SK-N-SH (cell line): Measurements from ENCODE around the gene USH1C. TPM values are rescaled to one million over a fixed set of nuclear protein-coding genes. Genes with fewer than 3 reads are reported as not detected.

Experiments
- CTCF ChIA-PET: fragments of 300-600, 350-600 bp; formaldehyde crosslinking; extraction: SDS; loops from one replicate; lab custom pipeline; 2021; lab: Yijun Ruan, JAX
- POLR2A ChIA-PET: fragments of 350-600 bp; sonication (Branson Sonifier 250); formaldehyde crosslinking; extraction: SDS; loops from one replicate; lab custom pipeline; 2020; ENCODE audit warnings: antibody characterized with exemption, inconsistent platforms; lab: Yijun Ruan, JAX
- DNase-seq: peaks from one replicate; pipeline ENCODE4 v3.0.0; 2012
- H2AFZ ChIP-seq: fragments of 200-600 bp; sonication (generic); 2 replicates; pipeline ENCODE4 v1.8.1; 2016; ENCODE audit warnings: antibody characterized with exemption, mild to moderate bottlenecking, low read depth
- H3F3A ChIP-seq: fragments of 200-600 bp; sonication (generic); replicated peaks from 2 replicates; pipeline ENCODE3; 2016; ENCODE audit warnings: antibody characterized with exemption, mild to moderate bottlenecking; ENCODE audit not compliant: insufficient read depth
- H3K27ac ChIP-seq, 2 experiments: fragments of 200-500 bp in 1 of 2; fragments of 200-600 bp in 1 of 2; sonication (Bioruptor generic) in 1 of 2; sonication (generic), shearing (Covaris generic) in 1 of 2; 2 replicates each; pipeline versions ENCODE4 v1.5.1 to v1.6.1; 2014 to 2016; ENCODE audit warnings: low read depth in 2 of 2, inconsistent platforms in 1 of 2, low read length in 1 of 2, mild to moderate bottlenecking in 1 of 2, mixed read lengths in 1 of 2
- H3K27me3 ChIP-seq: fragments of 200-600 bp; sonication (generic), shearing (Covaris generic); 2 replicates; pipeline ENCODE4 v1.6.1; 2016; ENCODE audit warnings: mixed run types; ENCODE audit not compliant: insufficient read depth
- H3K36me3 ChIP-seq, 2 experiments: fragments of 200-500 bp in 1 of 2; fragments of 200-600 bp in 1 of 2; sonication (Bioruptor generic) in 1 of 2; sonication (generic) in 1 of 2; replicated peaks in 1 of 2; 2 replicates each; pipeline versions ENCODE3 to v1.5.1; 2014 to 2016; ENCODE audit warnings: low read length in 1 of 2, mild to moderate bottlenecking in 1 of 2; ENCODE audit not compliant: insufficient read depth in 2 of 2, control insufficient read depth in 1 of 2
- H3K4me1 ChIP-seq, 2 experiments: fragments of 200-500 bp in 1 of 2; fragments of 200-600 bp in 1 of 2; sonication (Bioruptor generic) in 1 of 2; sonication (generic), shearing (Covaris generic) in 1 of 2; 2 replicates each; pipeline versions ENCODE4 v1.5.1 to v1.6.1; 2014 to 2016; ENCODE audit warnings: low read depth in 1 of 2, low read length in 1 of 2, mixed run types in 1 of 2; ENCODE audit not compliant: insufficient read depth in 2 of 2, control insufficient read depth in 1 of 2
- H3K4me2 ChIP-seq: fragments of 200-600 bp; sonication (generic), shearing (Covaris generic); 2 replicates; pipeline ENCODE4 v1.6.1; 2017; ENCODE audit warnings: mixed run types
- H3K4me3 ChIP-seq, 2 experiments: fragments of 200-500 bp in 1 of 2; fragments of 200-600 bp in 1 of 2; sonication (Bioruptor generic) in 1 of 2; sonication (generic), shearing (Covaris generic) in 1 of 2; 2 replicates each; pipeline versions ENCODE4 v1.5.1 to v1.8.1; 2014 to 2016; ENCODE audit warnings: low read depth in 2 of 2, inconsistent platforms in 1 of 2, low read length in 1 of 2, mild to moderate bottlenecking in 1 of 2, mixed read lengths in 1 of 2, moderate library complexity in 1 of 2
- H3K79me2 ChIP-seq: fragments of 200-600 bp; sonication (generic); 2 replicates; pipeline ENCODE4 v1.8.1; 2017; ENCODE audit warnings: mild to moderate bottlenecking; ENCODE audit not compliant: insufficient read depth
- H3K9ac ChIP-seq: fragments of 200-600 bp; sonication (generic); 2 replicates; pipeline ENCODE4 v1.6.1; 2017; ENCODE audit warnings: mixed run types
- H3K9me2 ChIP-seq: fragments of 200-600 bp; sonication (generic); 2 replicates; pipeline ENCODE4 v1.6.1; 2017; ENCODE audit warnings: mixed run types
- H3K9me3 ChIP-seq: fragments of 200-600 bp; sonication (generic); 2 replicates; pipeline ENCODE4 v1.6.1; 2017; ENCODE audit warnings: mixed run types, mild to moderate bottlenecking, moderate library complexity
- H4K20me1 ChIP-seq: fragments of 200-600 bp; sonication (generic); 2 replicates; pipeline ENCODE4 v1.6.1; 2017; ENCODE audit warnings: mild to moderate bottlenecking, mixed run types; ENCODE audit not compliant: insufficient read depth
- CHD2 ChIP-seq: fragments of 150-350 bp; IDR thresholded peaks from 2 replicates; pipeline ENCODE4 v1.6.1; 2018; ENCODE audit warnings: low read length; ENCODE audit not compliant: partially characterized antibody
- CTCF ChIP-seq: fragments of 200-600 bp; sonication (generic); IDR thresholded peaks from 2 replicates; pipeline ENCODE4 v1.6.1; 2017; ENCODE audit warnings: antibody characterized with exemption, mild to moderate bottlenecking, moderate library complexity
- EP300 ChIP-seq, 2 experiments: IDR thresholded peaks; 2 replicates each; pipeline versions ENCODE4 v1.4.0 to v1.6.1; 2012; ENCODE audit warnings: borderline replicate concordance in 1 of 2, low read depth in 1 of 2, low read length in 1 of 2
- EZH2phosphoT487 ChIP-seq: fragments of 200-600 bp; sonication (generic); IDR thresholded peaks from 2 replicates; pipeline ENCODE4 v1.6.1; 2017; ENCODE audit warnings: low read depth, mixed run types, mild to moderate bottlenecking, antibody characterized with exemption, moderate library complexity, borderline replicate concordance
- FOXM1 ChIP-seq: IDR thresholded peaks from 2 replicates; pipeline ENCODE4 v1.4.0; 2012; ENCODE audit warnings: low read depth, mild to moderate bottlenecking
- GABPA ChIP-seq: IDR thresholded peaks from 2 replicates; pipeline ENCODE4 v1.4.0; 2012; ENCODE audit warnings: low read depth, mild to moderate bottlenecking
- GATA2 ChIP-seq: sonication (generic); formaldehyde crosslinking; IDR thresholded peaks from 2 replicates; pipeline ENCODE4 v1.5.0; 2020; ENCODE audit warnings: mild to moderate bottlenecking, missing genetic modification reagents
- JUND ChIP-seq: IDR thresholded peaks from 2 replicates; pipeline ENCODE4 v1.4.0; 2012
- NRF1 ChIP-seq: IDR thresholded peaks from 2 replicates; pipeline ENCODE4 v1.6.1; 2012; ENCODE audit warnings: low read depth, mild to moderate bottlenecking, low read length
- POLR2AphosphoS5 ChIP-seq: IDR thresholded peaks from 2 replicates; pipeline ENCODE4 v1.6.1; 2012; ENCODE audit warnings: low read depth, low read length
- RAD21 ChIP-seq: IDR thresholded peaks from 2 replicates; pipeline ENCODE4 v1.6.1; 2012; ENCODE audit warnings: mild to moderate bottlenecking, low read length
- RCOR1 ChIP-seq: fragments of 150-350 bp; IDR thresholded peaks from 2 replicates; pipeline ENCODE4 v1.6.1; 2017; ENCODE audit warnings: antibody characterized with exemption, low read length
- TAF1 ChIP-seq: IDR thresholded peaks from 2 replicates; pipeline ENCODE4 v1.6.1; 2012; ENCODE audit warnings: low read depth, mild to moderate bottlenecking, low read length, moderate library complexity, borderline replicate concordance
- TCF12 ChIP-seq: IDR thresholded peaks from 2 replicates; pipeline ENCODE4 v1.4.0; 2012
- YY1 ChIP-seq: IDR thresholded peaks from 2 replicates; pipeline ENCODE4 v1.4.0; 2012; ENCODE audit warnings: low read depth, mild to moderate bottlenecking
- WGBS: methylation state at CpG from one replicate; pipeline ENCODE4 v1.1.6; 2017; ENCODE audit warnings: low lambda C conversion rate; 5-methylcytosine and 5-hydroxymethylcytosine counted together
- polyA plus RNA-seq, 3 experiments: library from polyadenylated mRNA; depleted of rRNA; stranded (reverse); fragments of >200 nt; gene quantifications; 2 replicates each; pipeline ENCODE4 v1.2.3, GENCODE V29; 2012
- TF ChIP-seq, protein P1 (sequence below): IDR thresholded peaks from 2 replicates; pipeline ENCODE4 v1.6.1; 2012; ENCODE audit warnings: mild to moderate bottlenecking, low read depth, low read length, moderate library complexity
- TF ChIP-seq, protein P2 (sequence below): IDR thresholded peaks from 2 replicates; pipeline ENCODE4; 2012

The USH1C gene
- polyA plus RNA-seq, 1 of the 3 experiments (the other 2 are of a cell fraction): not detected

- ChIA-PET POLR2A (no interaction called here), CTCF (interaction anchor here (0.9 kb wide), 1 partner anchor 393 kb away, joined by 3 read pairs; no protein-coding TSS in a partner anchor)
- no peak overlapping the region for H2AFZ ChIP-seq
- H3K27me3 ChIP-seq: no peaks in the 10 kb centered on the region
- no peak overlapping the region for H3K4me3 ChIP-seq
- H3F3A ChIP-seq: no peaks in the 10 kb centered on the region
- no peaks in the 10 kb centered on the region for H3K4me1 ChIP-seq
- H3K9ac ChIP-seq: no peak overlapping the region
- TF ChIP-seq NRF1: no peak
- TF ChIP-seq TAF1: no peak
- no peak for TF ChIP-seq GATA2 (CRISPR knock-in tag)
- TF ChIP-seq POLR2AphosphoS5: no peak
- TF ChIP-seq, protein P1, sequence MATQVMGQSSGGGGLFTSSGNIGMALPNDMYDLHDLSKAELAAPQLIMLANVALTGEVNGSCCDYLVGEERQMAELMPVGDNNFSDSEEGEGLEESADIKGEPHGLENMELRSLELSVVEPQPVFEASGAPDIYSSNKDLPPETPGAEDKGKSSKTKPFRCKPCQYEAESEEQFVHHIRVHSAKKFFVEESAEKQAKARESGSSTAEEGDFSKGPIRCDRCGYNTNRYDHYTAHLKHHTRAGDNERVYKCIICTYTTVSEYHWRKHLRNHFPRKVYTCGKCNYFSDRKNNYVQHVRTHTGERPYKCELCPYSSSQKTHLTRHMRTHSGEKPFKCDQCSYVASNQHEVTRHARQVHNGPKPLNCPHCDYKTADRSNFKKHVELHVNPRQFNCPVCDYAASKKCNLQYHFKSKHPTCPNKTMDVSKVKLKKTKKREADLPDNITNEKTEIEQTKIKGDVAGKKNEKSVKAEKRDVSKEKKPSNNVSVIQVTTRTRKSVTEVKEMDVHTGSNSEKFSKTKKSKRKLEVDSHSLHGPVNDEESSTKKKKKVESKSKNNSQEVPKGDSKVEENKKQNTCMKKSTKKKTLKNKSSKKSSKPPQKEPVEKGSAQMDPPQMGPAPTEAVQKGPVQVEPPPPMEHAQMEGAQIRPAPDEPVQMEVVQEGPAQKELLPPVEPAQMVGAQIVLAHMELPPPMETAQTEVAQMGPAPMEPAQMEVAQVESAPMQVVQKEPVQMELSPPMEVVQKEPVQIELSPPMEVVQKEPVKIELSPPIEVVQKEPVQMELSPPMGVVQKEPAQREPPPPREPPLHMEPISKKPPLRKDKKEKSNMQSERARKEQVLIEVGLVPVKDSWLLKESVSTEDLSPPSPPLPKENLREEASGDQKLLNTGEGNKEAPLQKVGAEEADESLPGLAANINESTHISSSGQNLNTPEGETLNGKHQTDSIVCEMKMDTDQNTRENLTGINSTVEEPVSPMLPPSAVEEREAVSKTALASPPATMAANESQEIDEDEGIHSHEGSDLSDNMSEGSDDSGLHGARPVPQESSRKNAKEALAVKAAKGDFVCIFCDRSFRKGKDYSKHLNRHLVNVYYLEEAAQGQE: no peak
- no peak for TF ChIP-seq YY1
- TF ChIP-seq JUND: no peak
- TF ChIP-seq TCF12: no peak
- TF ChIP-seq RAD21: no peak
- TF ChIP-seq RCOR1: no peak
- no peak for TF ChIP-seq EZH2phosphoT487
- TF ChIP-seq FOXM1: no peak
- TF ChIP-seq, protein P2, sequence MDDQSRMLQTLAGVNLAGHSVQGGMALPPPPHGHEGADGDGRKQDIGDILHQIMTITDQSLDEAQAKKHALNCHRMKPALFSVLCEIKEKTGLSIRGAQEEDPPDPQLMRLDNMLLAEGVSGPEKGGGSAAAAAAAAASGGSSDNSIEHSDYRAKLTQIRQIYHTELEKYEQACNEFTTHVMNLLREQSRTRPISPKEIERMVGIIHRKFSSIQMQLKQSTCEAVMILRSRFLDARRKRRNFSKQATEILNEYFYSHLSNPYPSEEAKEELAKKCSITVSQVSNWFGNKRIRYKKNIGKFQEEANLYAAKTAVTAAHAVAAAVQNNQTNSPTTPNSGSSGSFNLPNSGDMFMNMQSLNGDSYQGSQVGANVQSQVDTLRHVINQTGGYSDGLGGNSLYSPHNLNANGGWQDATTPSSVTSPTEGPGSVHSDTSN: no peak
- TF ChIP-seq CHD2: no peak
- no peak for TF ChIP-seq EP300 (IDR thresholded peaks at IDR 0.05; ENCODE audit: borderline replicate concordance in 1 of 2, low read depth in 1 of 2, low read length in 1 of 2)
- TF ChIP-seq GABPA: no peak
- TF ChIP-seq CTCF: no peak
- TF ChIP-seq, all 33 proteins: peak for 0
- H3K9me3 ChIP-seq: no peaks in the 10 kb centered on the region
- H3K9me2 ChIP-seq: no peaks in the 10 kb centered on the region
- no peak for DNase-seq
- H3K27ac ChIP-seq: no peak overlapping the region
- WGBS: 25% methylated on average over 5 of the region's 6 CpGs
- no peaks in the 10 kb centered on the region for H3K79me2 ChIP-seq
- no peak overlapping the region for H3K4me2 ChIP-seq
- H3K36me3 ChIP-seq: no peaks in the 10 kb centered on the region
- H4K20me1 ChIP-seq: no peaks in the 10 kb centered on the region
Observed at GRCh38 chr11:17585911-17586695, 41.9 kb upstream of the USH1C start.
